Right lung (tissue), 5 donors: ENCODE data around the gene TECR. TPM values are rescaled to one million over a fixed set of nuclear protein-coding genes. Genes with fewer than 3 reads are reported as not detected.
"Not testable (repeated sequence)": the region's sequence is repeated elsewhere in the genome, so short reads cannot be mapped to it uniquely, and the experiment has no call there.

Experiments
- DNase-seq, 2 donors: peaks; one replicate each; pipeline ENCODE4 v3.0.0-alpha.2; 2013
- polyA plus RNA-seq, 5 donors: library from polyadenylated mRNA; unstranded; fragments of 120-200 nt; gene quantifications; one replicate each; pipeline versions ENCODE4 v1.2.1 to v1.2.3, GENCODE V29; 2013; ENCODE audit warnings: inconsistent platforms in 1 of 5, low replicate concordance in 1 of 5; ENCODE audit not compliant: insufficient read length in 5 of 5, insufficient read depth in 1 of 5

The TECR gene
- polyA plus RNA-seq, 5 donors: 61.8 to 119 (median 84.8) TPM

DNA sequence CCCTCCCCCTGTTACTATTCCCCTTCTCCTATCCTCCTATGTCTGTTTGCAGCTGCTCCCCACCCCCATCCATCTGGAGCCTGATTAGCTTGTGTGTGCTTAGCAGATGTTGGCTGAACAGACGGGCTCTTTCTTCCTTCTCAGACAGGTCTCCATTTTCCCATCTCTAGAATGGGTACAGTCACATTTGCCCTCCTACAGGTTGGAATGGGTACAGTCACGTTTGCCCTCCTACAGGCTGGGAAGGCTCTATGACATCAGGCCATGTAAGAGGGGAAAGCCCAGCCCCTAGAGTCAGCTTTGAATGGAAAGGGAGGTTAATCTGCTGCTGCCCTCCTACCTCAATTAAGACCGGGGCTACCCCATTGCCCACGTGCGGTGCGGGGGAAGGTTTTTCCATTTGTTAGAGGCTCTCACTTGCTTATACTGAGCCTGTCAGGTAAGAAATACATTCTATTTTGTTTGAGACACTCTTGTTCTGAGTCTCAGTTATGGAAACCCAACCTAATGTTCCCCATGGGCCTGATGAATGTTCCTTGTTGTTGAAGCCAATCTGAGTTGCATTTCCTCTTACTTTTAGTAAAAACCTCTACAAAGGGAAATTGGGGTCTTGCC lies 51.3 kb downstream of the TECR start:
- no peak for DNase-seq

DNA sequence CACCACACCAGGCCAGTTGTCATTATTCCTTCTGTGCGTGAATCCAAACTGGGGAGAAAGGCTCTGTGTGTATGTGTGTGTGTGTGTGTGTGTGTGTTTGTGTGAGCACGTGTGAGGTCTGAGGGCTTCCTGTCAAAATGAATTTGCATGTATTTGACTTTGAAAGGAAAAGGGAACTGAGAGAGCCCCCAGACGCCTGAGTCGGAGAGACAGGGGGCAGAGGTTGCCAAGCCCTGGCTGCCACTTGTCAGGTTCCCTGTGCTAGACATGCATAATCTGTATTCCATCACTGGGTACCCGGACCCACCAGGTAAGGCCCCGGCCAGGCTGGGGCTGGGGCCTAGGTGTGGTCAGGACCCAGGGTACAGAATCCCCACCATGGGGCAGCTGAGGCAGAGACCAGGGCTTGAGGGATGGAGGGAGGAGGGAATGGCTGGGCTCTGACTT lies 53.5 kb downstream of the TECR start, which contains the start of gene CLEC17A:
Gene CLEC17A, plus strand, starts transcription at position 191 of the 447 bp plus-strand sequence. Its CDS starts 77 bp downstream, at position 268.
- DNase-seq: no peak

DNA sequence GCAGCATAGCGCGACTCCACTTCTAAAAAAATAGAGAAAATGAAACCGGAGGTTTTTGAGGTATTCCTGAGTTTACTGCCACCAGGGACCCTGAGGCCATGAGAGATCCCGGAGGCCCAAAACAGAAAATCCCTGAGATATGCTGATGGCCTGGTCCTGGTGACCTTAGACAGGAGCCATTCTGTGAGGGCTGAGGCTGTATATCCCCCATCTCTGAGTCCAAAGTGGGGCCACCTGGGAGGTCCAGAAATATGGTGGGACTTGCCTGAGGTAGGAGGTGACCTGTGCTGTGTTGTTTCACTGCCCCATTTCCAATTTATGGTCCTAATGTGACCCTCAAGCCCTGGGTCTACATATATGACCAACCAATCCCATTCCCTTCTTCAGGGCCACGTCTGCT lies 55.0 kb downstream of the TECR start:
- DNase-seq: not testable (repeated sequence)

DNA sequence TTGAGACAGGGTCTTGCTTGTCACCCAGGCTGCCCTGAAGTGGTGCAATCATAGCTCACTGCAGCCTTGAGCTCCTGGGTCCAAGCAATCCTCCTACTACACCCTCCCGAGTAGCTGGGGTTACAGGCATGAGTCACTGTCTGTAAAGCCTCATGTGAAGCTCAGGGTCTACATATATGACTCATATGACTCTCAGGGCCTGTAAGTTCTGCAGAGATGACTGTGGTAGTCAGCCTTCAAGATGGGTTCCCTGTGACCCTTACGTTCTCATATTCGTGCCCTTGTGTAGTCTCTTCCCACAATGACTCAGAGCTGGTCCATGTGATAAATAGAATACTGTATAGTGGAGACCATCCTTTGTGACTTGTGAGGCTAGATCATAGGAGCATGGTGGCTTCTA lies 55.8 kb downstream of the TECR start:
- not testable (repeated sequence) for DNase-seq

DNA sequence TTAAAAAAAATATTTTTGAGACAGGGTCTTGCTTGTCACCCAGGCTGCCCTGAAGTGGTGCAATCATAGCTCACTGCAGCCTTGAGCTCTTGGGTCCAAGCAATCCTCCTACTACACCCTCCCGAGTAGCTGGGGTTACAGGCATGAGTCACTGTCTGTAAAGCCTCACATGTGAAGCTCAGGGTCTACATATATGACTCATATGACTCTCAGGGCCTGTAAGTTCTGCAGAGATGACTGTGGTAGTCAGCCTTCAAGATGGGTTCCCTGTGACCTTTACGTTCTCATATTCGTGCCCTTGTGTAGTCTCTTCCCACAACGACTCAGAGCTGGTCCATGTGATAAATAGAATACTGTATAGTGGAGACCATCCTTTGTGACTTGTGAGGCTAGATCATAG lies 60.0 kb downstream of the TECR start:
- not testable (repeated sequence) for DNase-seq

DNA sequence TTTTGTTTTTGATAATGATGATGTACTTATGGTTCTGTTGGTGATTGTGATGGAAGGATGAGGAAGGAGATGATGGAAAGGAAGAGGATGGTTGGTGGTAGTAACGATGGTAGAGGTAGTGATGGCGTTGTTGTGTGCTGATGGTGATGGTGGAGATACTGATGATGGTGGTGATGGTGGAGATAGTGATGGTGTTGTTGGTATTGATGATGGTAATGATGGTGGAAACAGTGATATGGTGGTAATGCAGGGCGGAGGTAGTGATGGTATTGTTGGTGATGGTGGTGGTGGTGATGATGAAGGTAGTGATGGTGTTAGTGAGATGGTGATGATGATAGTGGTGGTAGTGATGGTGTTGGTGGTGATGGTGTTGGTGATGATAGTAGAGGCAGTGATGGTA lies 66.2 kb downstream of the TECR start:
- no peak for DNase-seq

DNA sequence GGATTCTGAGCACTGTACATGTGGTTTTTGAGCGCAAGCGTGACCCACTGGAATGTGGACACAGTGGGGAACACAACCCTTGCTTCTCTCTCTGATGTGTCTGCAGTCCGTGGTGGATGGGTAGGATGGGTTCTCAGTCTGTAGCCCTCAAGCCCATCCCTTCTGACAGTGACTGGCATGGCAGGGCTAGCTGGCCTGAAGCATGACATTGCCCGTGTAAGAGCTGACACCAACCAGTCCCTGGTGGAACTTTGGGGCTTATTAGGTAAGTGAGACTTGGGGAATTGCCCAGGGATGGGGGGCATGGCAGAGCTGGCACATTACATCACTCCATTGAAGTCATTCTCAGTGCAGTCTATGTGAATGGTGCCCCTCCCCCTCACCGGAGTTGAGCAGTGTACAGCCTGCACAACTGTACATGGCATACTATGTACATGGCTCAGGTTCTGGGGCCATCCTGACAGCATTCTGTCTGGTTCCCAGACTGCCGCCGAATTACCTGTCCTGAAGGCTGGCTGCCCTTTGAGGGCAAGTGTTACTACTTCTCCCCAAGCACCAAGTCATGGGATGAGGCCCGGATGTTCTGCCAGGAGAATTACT lies 70.3 kb downstream of the TECR start:
- no peak for DNase-seq

DNA sequence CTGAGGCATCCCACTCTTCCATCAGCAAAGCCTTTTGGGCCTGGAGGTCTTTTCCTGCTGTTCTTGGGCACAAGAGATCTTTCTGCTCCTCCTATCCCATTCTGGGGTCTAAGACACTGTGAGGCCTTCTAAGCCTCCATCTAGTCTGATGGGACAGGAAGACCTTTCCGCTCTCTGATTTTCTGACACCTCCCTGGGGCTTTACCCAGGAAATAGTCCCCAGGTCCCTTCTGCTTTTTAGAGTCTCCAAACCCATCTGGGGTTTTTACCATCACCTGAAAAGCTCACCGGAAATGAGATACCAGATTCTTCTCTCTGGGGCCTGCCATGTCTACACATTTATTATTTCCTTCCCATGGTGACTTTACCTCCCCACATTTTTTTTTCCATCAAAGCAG lies 74.6 kb downstream of the TECR start:
- no peak for DNase-seq

DNA sequence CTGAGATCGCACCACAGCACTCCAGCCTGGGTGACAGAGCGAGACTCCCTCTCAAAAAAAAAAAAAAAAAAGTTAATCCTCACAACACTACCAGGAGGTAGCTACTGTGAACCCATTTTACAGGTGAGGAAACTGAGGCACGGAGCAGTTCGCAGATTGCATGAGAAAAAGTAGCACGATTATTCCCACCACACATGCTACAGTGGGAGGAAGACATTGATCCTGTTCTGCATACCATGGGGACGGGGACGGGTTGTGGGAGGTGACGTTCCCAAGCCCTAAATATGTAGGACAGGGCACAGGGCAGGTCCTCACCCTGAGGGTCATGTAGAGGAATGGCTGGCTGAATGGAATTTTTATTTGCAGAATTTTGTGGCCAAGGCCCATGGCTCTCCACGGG lies 77.2 kb downstream of the TECR start:
- no peak for DNase-seq

DNA sequence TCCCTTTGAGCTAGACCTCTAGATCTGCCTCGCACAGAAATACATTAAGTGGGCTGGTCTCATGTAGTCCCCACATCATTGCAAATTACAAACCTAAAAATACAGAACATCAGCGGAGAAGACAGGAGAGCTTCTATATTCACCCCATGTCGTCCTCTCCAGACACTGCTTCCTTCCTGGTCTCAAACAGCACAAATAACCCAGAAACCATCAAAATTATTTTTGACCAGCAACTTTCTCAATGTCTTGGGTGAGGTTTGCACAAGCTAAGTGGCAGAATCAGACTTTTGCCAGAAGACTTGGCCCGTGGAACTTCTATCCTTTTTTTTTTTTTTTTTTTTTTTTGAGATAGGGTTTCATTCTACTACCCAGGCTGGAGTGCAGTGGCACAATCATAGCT lies 81.7 kb downstream of the TECR start:
- no peak for DNase-seq

DNA sequence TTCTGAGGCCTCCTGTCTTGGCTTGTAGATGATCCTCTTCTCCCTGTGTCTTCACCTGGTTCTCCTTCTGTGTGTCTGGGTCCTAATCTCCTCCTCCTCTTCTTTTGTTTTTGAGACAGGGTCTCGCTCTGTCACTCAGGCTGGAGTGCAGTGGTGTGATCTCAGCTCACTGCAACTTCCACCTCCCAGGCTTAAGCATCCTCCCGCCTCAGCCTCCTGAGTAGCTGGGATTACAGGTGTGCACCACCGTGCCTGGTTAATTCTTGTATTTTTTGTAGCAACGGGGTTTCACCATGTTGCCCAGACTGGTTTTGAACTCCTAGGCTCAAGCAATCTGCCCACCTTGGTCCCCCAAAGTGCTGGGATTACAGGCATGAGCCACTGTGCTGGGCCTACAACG lies 82.8 kb downstream of the TECR start:
- not testable (repeated sequence) for DNase-seq

DNA sequence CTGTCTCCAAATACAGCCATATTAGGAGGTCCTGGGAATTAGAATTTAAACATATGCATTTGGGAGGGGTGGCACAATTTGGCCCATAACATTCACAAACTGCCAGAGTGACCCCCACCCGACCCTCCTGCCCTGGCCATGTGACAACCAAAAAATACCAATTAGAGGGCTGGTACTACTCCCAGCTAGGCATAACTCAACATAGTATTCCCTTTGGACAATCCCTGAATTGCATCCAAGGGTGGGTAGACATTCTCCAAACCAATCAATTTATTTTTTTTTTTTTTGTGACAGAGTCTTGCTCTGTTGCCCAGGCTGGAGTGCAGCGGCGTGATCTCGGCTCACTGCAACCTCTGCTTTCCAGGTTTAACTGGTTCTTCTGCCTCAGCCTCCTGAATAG lies 83.3 kb downstream of the TECR start:
- no peak for DNase-seq

DNA sequence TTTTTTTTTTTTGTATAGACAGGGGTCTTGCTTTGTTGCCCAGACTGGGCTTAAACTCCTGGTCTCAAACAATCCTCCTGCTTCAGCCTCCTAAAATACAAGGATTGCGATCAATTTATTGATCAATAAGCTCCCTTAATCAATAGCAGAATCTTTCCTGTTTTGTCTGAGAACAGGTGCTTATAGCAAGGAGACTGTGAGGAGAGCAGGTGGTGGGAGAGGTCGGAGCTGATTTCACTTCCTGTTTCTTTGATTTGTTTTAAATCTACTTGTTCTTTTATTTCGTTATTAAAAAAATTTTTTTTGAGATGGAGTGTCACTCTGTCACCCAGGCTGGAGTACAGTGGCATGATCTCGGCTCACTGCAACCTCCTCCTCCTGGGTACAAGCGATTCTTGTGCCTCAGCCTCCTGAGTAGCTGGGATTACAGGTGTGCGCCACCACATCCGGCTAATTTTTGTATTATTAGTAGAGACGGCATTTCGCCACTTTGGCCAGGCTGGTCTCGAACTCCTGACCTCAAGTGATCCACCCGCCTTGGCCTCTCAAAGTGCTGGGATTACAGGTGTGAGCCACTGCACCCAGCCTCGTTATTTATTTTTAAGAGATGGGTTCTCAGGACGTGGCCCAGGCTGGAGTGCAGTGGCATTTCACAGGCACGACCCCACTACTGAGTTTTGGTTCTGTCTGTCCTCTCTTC lies 84.2 kb downstream of the TECR start:
- DNase-seq: not testable (repeated sequence)

DNA sequence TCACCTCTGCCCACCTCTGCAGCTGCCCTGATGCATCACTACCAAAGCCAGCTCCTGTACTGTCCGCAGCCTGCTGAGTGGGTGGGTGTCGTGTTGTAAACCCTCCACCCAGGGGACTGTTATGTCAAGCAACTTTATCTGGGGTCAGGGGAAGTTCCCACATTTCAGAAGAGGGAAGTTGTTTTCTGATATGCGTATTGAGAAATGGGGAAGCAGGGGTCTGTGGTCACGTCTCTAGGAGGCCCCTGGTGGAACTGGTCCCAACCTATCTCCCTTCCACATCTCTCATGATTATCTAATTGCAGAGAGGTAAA lies 84.7 kb downstream of the TECR start:
- DNase-seq: no peak

Other genes with a start within 250 kb of the TECR start
- 10 to 100 TPM; 17.6 to 36.2 (median 21.6) TPM for gene ADGRE5, start 148.2 kb upstream of the TECR start, polyA plus RNA-seq
- 10 to 100 TPM; 39.2 to 62.2 (median 52.1) TPM for gene DDX39A, start 110.3 kb upstream of the TECR start, polyA plus RNA-seq
- gene PKN1, start 96.3 kb upstream of the TECR start, polyA plus RNA-seq: 100 to 1,000 TPM in 2 of 5 donors, 10 to 100 TPM in 3; 63.9 to 119 (median 83.2) TPM
- 10 to 100 TPM in 1 of 5 donors, 1 to 10 TPM in 4; 4.0 to 17.8 (median 5.6) TPM for gene PTGER1, start 54.2 kb upstream of the TECR start, polyA plus RNA-seq
- gene GIPC1, start 33.5 kb upstream of the TECR start, polyA plus RNA-seq: 10 to 100 TPM; 44.4 to 90.0 (median 59.5) TPM
- 100 to 1,000 TPM in 1 of 5 donors, 10 to 100 TPM in 4; 71.3 to 112 (median 83.8) TPM for gene DNAJB1, start 11.2 kb upstream of the TECR start, polyA plus RNA-seq
- gene NDUFB7, start 42.5 kb downstream of the TECR start, polyA plus RNA-seq: 100 to 1,000 TPM in 1 of 5 donors, 10 to 100 TPM in 4; 69.6 to 137 (median 76.0) TPM
- under 1 TPM; 0.14 to 0.28 (median 0.19) TPM for gene CLEC17A, start 53.5 kb downstream of the TECR start, polyA plus RNA-seq
- gene ADGRE3, start 145.2 kb downstream of the TECR start, polyA plus RNA-seq: under 1 TPM in 3 of 5 donors, not detected in 2; 0.13 to 0.15 (median 0.14) TPM
- 10 to 100 TPM; 26.2 to 36.2 (median 33.1) TPM for gene ZNF333, start 160.5 kb downstream of the TECR start, polyA plus RNA-seq
- gene ADGRE2, start 249.0 kb downstream of the TECR start, polyA plus RNA-seq: under 1 TPM; 0.35 to 0.96 (median 0.63) TPM